HCT116 (cell line): Measurements from ENCODE around the gene GNPDA2. TPM values are rescaled to one million over a fixed set of nuclear protein-coding genes. Genes with fewer than 3 reads are reported as not detected.
A peak's percentile ranks its signal among the peaks of the same experiment; 100 is the strongest.

ENCODE experiments used
- ATAC-seq: fragments of 200-7000 bp; cut with Tn5 transposase; 2 replicates; pipeline ENCODE4 v1.9.1; 2020; ENCODE audit warnings: mild to moderate bottlenecking, moderate library complexity
- BruUV-seq: library from RNA; stranded (reverse); fragments of 400-500 nt; replicated peaks from 2 replicates; lab custom pipeline; 2021; lab: Mats Ljungman, UMichigan
- CTCF ChIA-PET: fragments of 300-600 bp; sonication (Branson Sonifier 250); formaldehyde crosslinking; loops from one replicate; lab custom pipeline; 2021; ENCODE audit warnings: antibody characterized with exemption; lab: Charles Lee
- POLR2A ChIA-PET: fragments of 300-600, 350-600 bp; sonication (Branson Sonifier 250); formaldehyde crosslinking; loops from one replicate; lab custom pipeline; 2021; ENCODE audit warnings: antibody characterized with exemption; lab: Charles Lee
- RAD21 ChIA-PET, 2 experiments: fragments of 300-600 bp; sonication (Branson Sonifier 250); formaldehyde crosslinking; loops; one replicate each; lab custom pipeline; 2023; ENCODE audit warnings: low total read pairs in 2 of 2; ENCODE audit not compliant: uncharacterized antibody in 2 of 2, unreplicated experiment in 2 of 2, low non-redundant PET in 1 of 2; lab: Charles Lee
- DNase-seq: peaks from one replicate; pipeline ENCODE4 v3.0.0-alpha.2; 2010; ENCODE audit warnings: low read depth, low spot score
- H2AFZ ChIP-seq: fragments of 200-600 bp; shearing (Covaris generic), sonication (generic); 2 replicates; pipeline ENCODE4 v1.6.1; 2017; ENCODE audit warnings: low read depth, mixed run types, mixed read lengths, antibody characterized with exemption, low read length; ENCODE audit not compliant: poor library complexity, severe bottlenecking
- H3K27ac ChIP-seq: 2 replicates; pipeline ENCODE4 v1.5.1; 2012; ENCODE audit warnings: low read depth, low read length
- H3K27me3 ChIP-seq: fragments of 200-600 bp; sonication (generic); 2 replicates; pipeline ENCODE4 v1.6.1; 2016; ENCODE audit warnings: mixed run types, low read length, mixed read lengths; ENCODE audit not compliant: insufficient read depth
- H3K36me3 ChIP-seq, 2 experiments: fragments of 200-500 bp in 1 of 2; fragments of 200-600 bp in 1 of 2; sonication (Bioruptor generic) in 1 of 2; sonication (generic) in 1 of 2; 2 replicates each; pipeline versions ENCODE4 v1.5.1 to v1.6.1; 2014 to 2016; ENCODE audit warnings: low read length in 2 of 2, inconsistent platforms in 1 of 2, mixed read lengths in 1 of 2, mixed run types in 1 of 2; ENCODE audit not compliant: insufficient read depth in 2 of 2, control insufficient read depth in 1 of 2
- H3K4me1 ChIP-seq, 2 experiments: fragments of 200-600 bp in 1 of 2; sonication (generic) in 1 of 2; 2 replicates each; pipeline versions ENCODE4 v1.5.1 to v1.6.1; 2012 to 2017; ENCODE audit warnings: low read length in 2 of 2, inconsistent platforms in 1 of 2, mild to moderate bottlenecking in 1 of 2, mixed read lengths in 1 of 2, mixed run types in 1 of 2, moderate library complexity in 1 of 2; ENCODE audit not compliant: insufficient read depth in 2 of 2, control insufficient read depth in 1 of 2
- H3K4me2 ChIP-seq: fragments of 200-600 bp; sonication (generic); 2 replicates; pipeline ENCODE4 v1.6.1; 2017; ENCODE audit warnings: mixed run types, low read length, mixed read lengths
- H3K4me3 ChIP-seq, 2 experiments: fragments of 200-600 bp in 1 of 2; sonication (generic) in 1 of 2; replicated peaks in 1 of 2; 2 replicates each; pipeline ENCODE4 v1.5.1; 2011 to 2016; ENCODE audit warnings: low read length in 2 of 2, control low read depth in 1 of 2, low read depth in 1 of 2, mild to moderate bottlenecking in 1 of 2, mixed read lengths in 1 of 2, mixed run types in 1 of 2
- H3K79me2 ChIP-seq: fragments of 200-600 bp; sonication (generic); 2 replicates; pipeline ENCODE4 v1.6.1; 2017; ENCODE audit warnings: mild to moderate bottlenecking, mixed run types, low read length, moderate library complexity, mixed read lengths; ENCODE audit not compliant: insufficient read depth
- H3K9ac ChIP-seq: fragments of 200-600 bp; sonication (generic); 2 replicates; pipeline ENCODE4 v1.6.1; 2016; ENCODE audit warnings: low read length, mixed read lengths
- H3K9me2 ChIP-seq: fragments of 200-600 bp; sonication (generic), shearing (Covaris generic); 2 replicates; pipeline ENCODE4 v1.6.1; 2017; ENCODE audit warnings: mixed run types, mild to moderate bottlenecking, moderate library complexity; ENCODE audit not compliant: insufficient read depth
- H3K9me3 ChIP-seq, 2 experiments: fragments of 200-500 bp in 1 of 2; fragments of 200-600 bp in 1 of 2; sonication (Bioruptor generic) in 1 of 2; sonication (generic) in 1 of 2; 2 replicates each; pipeline ENCODE4 v1.6.1; 2014 to 2017; ENCODE audit warnings: low read length in 2 of 2, mixed read lengths in 2 of 2, inconsistent platforms in 1 of 2, low read depth in 1 of 2, mild to moderate bottlenecking in 1 of 2, mixed run types in 1 of 2, moderate library complexity in 1 of 2; ENCODE audit not compliant: control insufficient read depth in 1 of 2, insufficient read depth in 1 of 2
- H4K20me1 ChIP-seq: fragments of 200-600 bp; sonication (generic), shearing (Covaris generic); 2 replicates; pipeline ENCODE4 v1.6.1; 2017; ENCODE audit warnings: mixed run types, mild to moderate bottlenecking, moderate library complexity; ENCODE audit not compliant: insufficient read depth
- ATF3 ChIP-seq: IDR thresholded peaks from 2 replicates; pipeline ENCODE4 v1.6.1; 2012
- CBX3 ChIP-seq: IDR thresholded peaks from 2 replicates; pipeline ENCODE4 v1.6.1; 2012; ENCODE audit warnings: low read depth
- CEBPB ChIP-seq: IDR thresholded peaks from 2 replicates; pipeline ENCODE4 v1.6.1; 2012; ENCODE audit warnings: low read depth
- CTCF ChIP-seq, 3 experiments: fragments of 200-600 bp in 1 of 3; sonication (generic) in 1 of 3; IDR thresholded peaks in 2 of 3; conservative IDR thresholded peaks in 1 of 3; 2 replicates each; pipeline ENCODE4 v1.5.1; 2012 to 2017; ENCODE audit warnings: low read depth in 2 of 3, low read length in 2 of 3, antibody characterized with exemption in 1 of 3, borderline replicate concordance in 1 of 3, control low read depth in 1 of 3, mild to moderate bottlenecking in 1 of 3, mixed read lengths in 1 of 3, mixed run types in 1 of 3, moderate library complexity in 1 of 3; ENCODE audit not compliant: insufficient read depth in 1 of 3
- EZH2phosphoT487 ChIP-seq: fragments of 200-600 bp; IDR thresholded peaks from 2 replicates; pipeline ENCODE4 v1.6.1; 2018; ENCODE audit warnings: antibody characterized with exemption, borderline replicate concordance
- JUND ChIP-seq: IDR thresholded peaks from 2 replicates; pipeline ENCODE4 v1.6.1; 2012
- RAD21 ChIP-seq: IDR thresholded peaks from 2 replicates; pipeline ENCODE4 v1.6.1; 2012; ENCODE audit warnings: low read depth, mild to moderate bottlenecking
- SIN3A ChIP-seq: IDR thresholded peaks from 2 replicates; pipeline ENCODE4 v1.6.1; 2012; ENCODE audit warnings: low read depth
- SRF ChIP-seq: IDR thresholded peaks from 2 replicates; pipeline ENCODE4 v1.6.1; 2012; ENCODE audit warnings: low read depth
- ZBTB33 ChIP-seq: IDR thresholded peaks from 2 replicates; pipeline ENCODE4 v1.6.1; 2011; ENCODE audit warnings: mild to moderate bottlenecking, low read length, moderate library complexity; ENCODE audit not compliant: insufficient replicate concordance; ENCODE audit errors: extremely low read depth
- ZFX ChIP-seq: fragments of 450-650 bp; IDR thresholded peaks from 2 replicates; pipeline ENCODE4 v1.6.1; 2017
- ZNF274 ChIP-seq: fragments of 200-500 bp; sonication (Bioruptor generic); IDR thresholded peaks from 2 replicates; pipeline ENCODE4 v1.6.1; 2014; ENCODE audit warnings: mild to moderate bottlenecking, low read depth, low read length, inconsistent platforms
- intact Hi-C: fragments of 100-400 bp; cut with micrococcal nuclease; formaldehyde crosslinking; loops from 2 replicates; pipeline ENCODE4 v1.10.0; 2022
- total RNA-seq: library from RNA; stranded (reverse); gene quantifications from one replicate; pipeline ENCODE4 v1.2.1, GENCODE V29; 2021; ENCODE audit not compliant: unreplicated experiment

The GNPDA2 gene
- total RNA-seq, 1 experiment from 2014 or later = 15.8 TPM

GRCh38 chr4:44761306-44761705 is 35.0 kb upstream of the GNPDA2 start (continued):
- no peak for TF ChIP-seq CBX3

- H3K27ac ChIP-seq = no peak overlapping the region
- DNase-seq (peak; percentile 19), ATAC-seq (peak; percentile 67)
- H2AFZ ChIP-seq = no peak overlapping the region
- no peak overlapping the region for H3K4me3 ChIP-seq
- CTCF ChIA-PET = no interaction called here
- no peaks in the 10 kb centered on the region for H3K9me2 ChIP-seq
- peak; percentile 37 for TF ChIP-seq RAD21
- TF ChIP-seq ZFX = no peak
- TF ChIP-seq CTCF (IDR thresholded peaks at IDR 0.05 in 2 of 3, conservative IDR thresholded peaks at IDR 0.05 in 1 of 3; ENCODE audit: borderline replicate concordance in 1 of 3, insufficient read depth in 1 of 3, low read depth in 2 of 3, low read length in 2 of 3) = peak; percentile 10 to 71 (median 33); a peak in 4 of 6 replicates
- RAD21 ChIA-PET = no interaction called here
- no peak overlapping the region for H3K4me2 ChIP-seq
- intact Hi-C loops = no loop called here
- no peaks in the 10 kb centered on the region for H3K36me3 ChIP-seq
- BruUV-seq = no TSS peak
- no peaks in the 10 kb centered on the region for H4K20me1 ChIP-seq
- H3K9ac ChIP-seq = no peak overlapping the region
- no peaks in the 10 kb centered on the region for H3K4me1 ChIP-seq
- H3K27me3 ChIP-seq = no peaks in the 10 kb centered on the region
- POLR2A ChIA-PET = no interaction called here
- no peaks in the 10 kb centered on the region for H3K9me3 ChIP-seq
- H3K79me2 ChIP-seq = no peaks in the 10 kb centered on the region
Measured at GRCh38 chr4:44760142-44760898, 34.0 kb upstream of the GNPDA2 start.

GRCh38 chr4:44756559-44756958 is 30.2 kb upstream of the GNPDA2 start:
- no peaks in the 10 kb centered on the region for H3K9me3 ChIP-seq
- no peak for ATAC-seq
- no peak overlapping the region for H3K4me2 ChIP-seq
- no peak overlapping the region for H3K4me3 ChIP-seq
- ChIA-PET CTCF (no interaction called here), RAD21 (no interaction called here), POLR2A (no interaction called here)
- no peak overlapping the region for H3K9ac ChIP-seq
- no peaks in the 10 kb centered on the region for H3K9me2 ChIP-seq
- no peaks in the 10 kb centered on the region for H3K79me2 ChIP-seq
- intact Hi-C loops = no loop called here
- H3K27ac ChIP-seq = no peak overlapping the region
- H3K4me1 ChIP-seq = no peaks in the 10 kb centered on the region
- BruUV-seq = no TSS peak
- no peak overlapping the region for H2AFZ ChIP-seq
- no peaks in the 10 kb centered on the region for H3K27me3 ChIP-seq
- no peaks in the 10 kb centered on the region for H4K20me1 ChIP-seq
- DNase-seq = no peak
- no peaks in the 10 kb centered on the region for H3K36me3 ChIP-seq
- TF ChIP-seq ZBTB33 (no peak), ATF3 (no peak), CEBPB (no peak), SIN3A (no peak), ZNF274 (no peak), SRF (no peak), JUND (no peak), EZH2phosphoT487 (no peak)
